22Rv1 (cell line): ENCODE results near the gene DTNA.

Experiments
- ZFX ChIP-seq: fragments of 450-650 bp; IDR thresholded peaks from 2 replicates; pipeline ENCODE4 v1.6.1; 2017; ENCODE audit warnings: antibody characterized with exemption, borderline replicate concordance
- TF ChIP-seq, protein P1 (sequence below): fragments of 450-650 bp; IDR thresholded peaks from 2 replicates; pipeline ENCODE4 v1.5.1; 2017; ENCODE audit warnings: mild to moderate bottlenecking

DNA sequence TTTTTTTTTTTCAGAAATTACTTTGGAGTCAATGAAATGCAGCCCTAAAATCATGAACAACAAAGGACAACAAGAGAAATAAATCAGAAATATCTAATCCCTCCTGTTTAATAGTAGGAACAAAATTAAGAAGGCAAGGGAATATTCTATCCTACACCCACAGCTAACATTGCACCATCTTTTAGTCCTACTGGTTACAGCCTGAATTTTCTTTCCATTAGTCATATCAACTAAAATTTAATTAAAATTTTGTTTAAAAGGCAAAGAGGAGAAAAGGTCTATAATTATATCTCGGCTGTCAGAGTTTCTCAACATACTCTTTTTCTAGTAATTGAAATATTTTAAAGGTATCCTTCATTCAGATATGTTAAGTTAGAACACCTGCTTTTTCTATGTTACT, 61.9 kb downstream of the DTNA start:
- TF ChIP-seq, protein P1, sequence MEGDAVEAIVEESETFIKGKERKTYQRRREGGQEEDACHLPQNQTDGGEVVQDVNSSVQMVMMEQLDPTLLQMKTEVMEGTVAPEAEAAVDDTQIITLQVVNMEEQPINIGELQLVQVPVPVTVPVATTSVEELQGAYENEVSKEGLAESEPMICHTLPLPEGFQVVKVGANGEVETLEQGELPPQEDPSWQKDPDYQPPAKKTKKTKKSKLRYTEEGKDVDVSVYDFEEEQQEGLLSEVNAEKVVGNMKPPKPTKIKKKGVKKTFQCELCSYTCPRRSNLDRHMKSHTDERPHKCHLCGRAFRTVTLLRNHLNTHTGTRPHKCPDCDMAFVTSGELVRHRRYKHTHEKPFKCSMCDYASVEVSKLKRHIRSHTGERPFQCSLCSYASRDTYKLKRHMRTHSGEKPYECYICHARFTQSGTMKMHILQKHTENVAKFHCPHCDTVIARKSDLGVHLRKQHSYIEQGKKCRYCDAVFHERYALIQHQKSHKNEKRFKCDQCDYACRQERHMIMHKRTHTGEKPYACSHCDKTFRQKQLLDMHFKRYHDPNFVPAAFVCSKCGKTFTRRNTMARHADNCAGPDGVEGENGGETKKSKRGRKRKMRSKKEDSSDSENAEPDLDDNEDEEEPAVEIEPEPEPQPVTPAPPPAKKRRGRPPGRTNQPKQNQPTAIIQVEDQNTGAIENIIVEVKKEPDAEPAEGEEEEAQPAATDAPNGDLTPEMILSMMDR = no peak
- no peak for TF ChIP-seq ZFX
